Stimulated activated naive CD8-positive, alpha-beta T cell treated with anti-CD3 and anti-CD28 coated beads, Interleukin-15, amount 100 ng/mL, for 72 hours (primary cell): ENCODE results near the gene BANF1.
A peak's percentile ranks its signal among the peaks of the same experiment; 100 is the strongest.
"Not testable (repeated sequence)": the region's sequence is repeated elsewhere in the genome, so short reads cannot be mapped to it uniquely, and the experiment has no call there.

ENCODE experiments used
- ATAC-seq: fragments of 150-1000 bp; cut with Tn5 transposase; 2 replicates; pipeline ENCODE4 v1.10.0; 2021; ENCODE audit warnings: mild to moderate bottlenecking, moderate library complexity
- DNase-seq, 2 donors: peaks; one replicate each; pipeline ENCODE4 v3.0.0; 2021 to 2022
- H3K27ac Mint-ChIP-seq, 2 donors: one replicate each; pipeline ENCODE4 v1.8.0; 2022; ENCODE audit warnings: mild to moderate bottlenecking in 2 of 2, mixed read lengths in 2 of 2, moderate library complexity in 2 of 2
- H3K27me3 Mint-ChIP-seq: one replicate; pipeline ENCODE4 v1.8.0; 2022; ENCODE audit warnings: mixed read lengths
- H3K4me1 Mint-ChIP-seq: one replicate; pipeline ENCODE4 v1.8.0; 2022; ENCODE audit warnings: mild to moderate bottlenecking, mixed read lengths
- H3K4me3 Mint-ChIP-seq, 2 donors: one replicate each; pipeline ENCODE4 v1.8.0; 2022; ENCODE audit warnings: mild to moderate bottlenecking in 2 of 2, mixed read lengths in 2 of 2, moderate library complexity in 1 of 2
- H3K9me3 Mint-ChIP-seq, 2 donors: one replicate each; pipeline ENCODE4 v1.8.0; 2022; ENCODE audit warnings: mixed read lengths in 2 of 2

Gene BANF1

DNA sequence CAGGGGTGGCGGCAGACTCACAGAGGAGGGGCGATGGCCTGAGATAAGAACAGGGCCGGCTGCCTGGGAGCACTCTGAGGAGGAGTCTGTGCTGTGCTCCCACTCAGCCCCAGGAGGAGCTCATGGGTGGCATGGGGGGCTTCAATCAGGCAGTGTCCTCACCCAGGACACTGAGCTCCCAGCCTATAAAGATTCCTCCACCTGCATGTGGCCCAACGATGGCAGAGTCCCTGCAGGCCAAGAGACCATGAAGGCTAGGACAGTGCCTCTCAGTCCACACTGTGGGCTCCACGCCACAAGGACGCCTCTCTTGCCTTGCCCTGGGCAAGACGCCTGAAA, 11.4 kb downstream of the BANF1 start:
- no peak for ATAC-seq
- no peaks in the 10 kb centered on the region for H3K9me3 Mint-ChIP-seq
- no peak for DNase-seq
- peaks cover 24% of the 10 kb centered on the region for H3K4me1 Mint-ChIP-seq
- H3K27ac Mint-ChIP-seq = no peak overlapping the region
- H3K27me3 Mint-ChIP-seq = peaks cover 36% of the 10 kb centered on the region
- no peak overlapping the region for H3K4me3 Mint-ChIP-seq

DNA sequence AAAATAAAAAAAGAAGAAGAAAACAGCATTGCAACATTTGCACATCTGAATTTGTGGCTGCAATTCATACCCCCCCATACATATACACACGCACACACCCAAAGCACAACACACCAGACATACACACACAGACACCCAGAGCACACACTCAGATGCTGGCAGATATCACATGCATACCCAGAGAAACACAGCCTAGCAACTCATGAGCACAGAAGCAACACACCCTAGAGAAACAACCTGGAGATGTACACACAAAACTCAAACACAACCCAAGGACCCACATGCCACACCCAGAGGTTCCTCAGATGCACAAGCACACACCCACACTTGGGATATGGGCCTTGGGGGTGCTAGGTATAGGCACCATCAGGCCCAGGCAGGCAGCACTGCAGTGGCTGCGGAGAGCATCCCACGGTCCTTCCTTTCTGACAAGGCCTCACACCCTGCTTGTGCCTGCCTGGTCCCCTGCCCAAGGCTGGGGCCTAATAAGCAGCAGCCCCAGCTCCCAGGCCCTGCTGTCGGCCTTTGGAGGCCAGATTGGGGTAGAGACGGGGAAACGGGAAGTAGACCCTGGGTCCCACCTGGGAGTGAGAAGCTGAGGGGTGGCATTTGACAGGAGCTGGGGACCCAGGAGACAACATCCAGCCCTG, 12.6 kb downstream of the BANF1 start:
- Mint-ChIP-seq H3K9me3 (no peaks in the 10 kb centered on the region), H3K4me1 (peaks cover 24% of the 10 kb centered on the region), H3K27ac (no peak overlapping the region), H3K4me3 (no peak overlapping the region), H3K27me3 (peaks cover 36% of the 10 kb centered on the region)
- ATAC-seq = no peak
- DNase-seq = no peak

DNA sequence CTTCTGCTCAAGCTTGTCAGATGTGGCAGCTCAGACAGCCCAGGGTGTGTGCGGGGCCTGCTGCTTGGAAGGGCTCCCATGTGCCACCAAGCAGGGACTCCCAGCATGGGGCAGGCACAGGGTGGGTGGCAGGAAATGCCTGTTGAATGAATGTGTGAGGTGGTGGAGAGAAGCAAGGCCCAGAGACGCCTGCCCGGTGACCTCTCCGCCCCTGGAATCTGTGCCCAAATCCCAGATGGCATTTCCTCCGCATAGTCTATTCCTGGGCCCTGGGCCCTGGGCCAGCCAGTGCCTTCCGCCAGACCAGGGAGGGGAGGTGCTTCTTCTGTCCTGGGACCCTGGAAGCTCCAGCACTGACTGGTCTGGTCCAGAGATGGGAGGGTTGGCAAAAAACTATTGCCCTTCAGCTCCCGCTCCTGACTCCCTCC, 13.2 kb downstream of the BANF1 start:
- DNase-seq (no peak), ATAC-seq (no peak)
- peaks cover 28% of the 10 kb centered on the region for H3K4me1 Mint-ChIP-seq
- no peak overlapping the region for H3K4me3 Mint-ChIP-seq
- no peak overlapping the region for H3K27ac Mint-ChIP-seq
- peaks cover 36% of the 10 kb centered on the region for H3K27me3 Mint-ChIP-seq
- no peaks in the 10 kb centered on the region for H3K9me3 Mint-ChIP-seq

DNA sequence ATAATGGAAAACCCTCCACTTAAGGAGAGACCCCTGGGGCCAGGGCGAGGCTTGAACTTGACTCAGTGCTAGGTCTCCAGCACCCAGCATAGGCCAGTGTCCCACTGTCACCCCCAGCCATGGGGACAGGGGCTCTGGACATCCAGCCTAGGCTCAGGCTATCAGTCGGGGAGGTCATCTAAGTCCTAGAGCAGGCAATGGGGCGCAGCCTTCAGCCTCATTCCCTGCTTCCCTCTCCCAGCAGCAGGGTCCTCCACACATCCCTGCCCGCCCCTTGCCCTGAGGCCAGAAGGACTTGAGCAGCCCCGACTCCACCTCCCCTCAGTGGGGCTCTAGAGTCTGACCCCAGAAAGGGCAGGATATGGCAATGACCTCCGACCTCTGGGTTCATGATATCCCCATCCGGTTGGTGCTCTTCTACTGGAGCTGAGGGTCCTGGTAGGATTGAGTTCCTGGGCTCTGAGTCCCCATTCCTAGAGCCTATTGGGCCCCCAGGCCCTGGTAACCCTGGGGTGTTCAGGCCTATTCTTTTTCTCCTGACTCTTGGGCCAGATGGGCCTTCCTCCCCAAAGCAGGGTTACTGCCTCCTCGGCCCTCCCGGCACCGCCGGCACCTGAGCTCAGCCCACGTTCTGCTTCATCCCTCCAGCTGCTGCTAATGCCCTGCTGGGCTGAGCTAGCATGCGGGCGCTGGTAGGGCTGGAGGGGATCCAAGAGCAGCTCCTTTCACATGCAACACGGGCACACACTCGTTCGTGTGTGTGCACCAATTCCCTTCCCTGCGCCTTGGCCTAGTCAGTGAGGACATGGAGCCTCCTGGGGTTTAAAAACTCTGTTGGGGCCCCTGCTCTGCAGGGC, 13.9 kb downstream of the BANF1 start:
- no peak overlapping the region for H3K4me3 Mint-ChIP-seq
- H3K9me3 Mint-ChIP-seq = no peaks in the 10 kb centered on the region
- H3K4me1 Mint-ChIP-seq = peaks cover 35% of the 10 kb centered on the region
- ATAC-seq = no peak
- DNase-seq = no peak
- peak overlapping the region in 1 of 2 donors; percentile 84 for H3K27ac Mint-ChIP-seq
- peaks cover 36% of the 10 kb centered on the region for H3K27me3 Mint-ChIP-seq

DNA sequence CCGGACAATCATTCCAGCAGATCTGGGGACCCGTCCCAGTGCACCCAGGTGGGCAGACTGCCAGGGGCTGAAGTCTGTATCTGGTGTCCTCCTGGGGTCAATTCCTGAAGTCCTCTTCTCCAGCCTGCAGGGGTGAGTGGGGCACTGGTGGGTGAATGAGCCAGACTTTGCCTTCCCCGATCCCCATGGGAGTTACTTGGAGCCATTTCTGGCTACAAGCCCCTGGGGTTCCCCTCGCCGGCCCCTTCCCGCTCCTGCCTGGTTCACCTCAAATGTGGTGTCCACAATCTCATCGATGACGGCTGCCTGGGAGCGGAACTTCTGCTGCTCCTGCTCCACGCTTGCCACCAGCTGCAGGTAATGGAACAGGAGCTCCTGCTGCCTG, 14.5 kb downstream of the BANF1 start:
- DNase-seq (no peak), ATAC-seq (no peak)
- Mint-ChIP-seq H3K27me3 (peaks cover 36% of the 10 kb centered on the region), H3K4me3 (no peak overlapping the region), H3K9me3 (no peaks in the 10 kb centered on the region), H3K27ac (no peak overlapping the region), H3K4me1 (peaks cover 36% of the 10 kb centered on the region)

DNA sequence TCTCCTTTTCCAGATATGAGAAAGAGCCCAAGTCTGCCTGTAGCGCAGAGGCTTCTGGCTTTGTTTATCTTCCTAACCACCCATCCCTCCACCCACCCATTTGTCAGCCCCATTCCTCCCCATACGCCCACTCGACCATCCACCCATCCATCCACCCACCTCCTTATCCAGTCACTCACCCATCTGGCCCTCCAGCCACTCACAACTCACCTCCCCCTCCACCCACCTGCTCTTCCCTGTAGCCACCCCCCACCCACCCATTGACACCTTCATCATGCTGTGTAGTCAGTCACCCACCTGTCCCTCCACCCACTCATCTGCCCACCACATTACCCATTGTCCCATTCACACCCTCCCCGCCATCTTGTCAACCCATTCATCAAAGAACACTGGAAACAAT, 15.0 kb downstream of the BANF1 start:
- Mint-ChIP-seq H3K27ac (no peak overlapping the region), H3K4me1 (peaks cover 36% of the 10 kb centered on the region)
- DNase-seq = no peak

DNA sequence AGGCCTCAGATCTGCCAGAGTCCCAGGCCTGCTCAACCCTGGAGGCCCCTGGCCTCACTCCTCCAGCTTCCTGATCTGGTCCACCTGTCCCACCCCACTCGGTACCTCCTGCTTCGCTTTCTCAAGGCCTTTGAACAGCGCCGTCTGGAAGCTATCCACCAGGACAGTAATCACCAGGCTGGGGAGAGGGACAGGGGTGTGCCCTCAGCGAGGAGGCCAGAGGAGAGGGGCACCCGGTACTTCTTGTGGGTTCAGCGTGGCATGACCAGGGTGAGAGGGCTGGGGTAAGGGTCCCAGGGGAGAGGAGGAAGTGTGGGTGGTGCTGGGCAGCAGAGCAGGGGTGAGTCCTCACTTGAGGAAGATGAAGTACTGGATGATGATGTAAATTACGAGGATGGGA, 17.9 kb downstream of the BANF1 start:
- Mint-ChIP-seq H3K9me3 (no peaks in the 10 kb centered on the region), H3K27ac (peak overlapping the region in 1 of 2 donors; percentile 66), H3K27me3 (peaks cover 28% of the 10 kb centered on the region), H3K4me1 (peaks cover 41% of the 10 kb centered on the region), H3K4me3 (no peak overlapping the region)
- no peak for DNase-seq
- no peak for ATAC-seq

More for the DNA sequence above, 15.0 kb downstream of the BANF1 start:
- Mint-ChIP-seq H3K27me3 (peaks cover 34% of the 10 kb centered on the region), H3K9me3 (no peaks in the 10 kb centered on the region), H3K4me3 (no peak overlapping the region)
- ATAC-seq = no peak

DNA sequence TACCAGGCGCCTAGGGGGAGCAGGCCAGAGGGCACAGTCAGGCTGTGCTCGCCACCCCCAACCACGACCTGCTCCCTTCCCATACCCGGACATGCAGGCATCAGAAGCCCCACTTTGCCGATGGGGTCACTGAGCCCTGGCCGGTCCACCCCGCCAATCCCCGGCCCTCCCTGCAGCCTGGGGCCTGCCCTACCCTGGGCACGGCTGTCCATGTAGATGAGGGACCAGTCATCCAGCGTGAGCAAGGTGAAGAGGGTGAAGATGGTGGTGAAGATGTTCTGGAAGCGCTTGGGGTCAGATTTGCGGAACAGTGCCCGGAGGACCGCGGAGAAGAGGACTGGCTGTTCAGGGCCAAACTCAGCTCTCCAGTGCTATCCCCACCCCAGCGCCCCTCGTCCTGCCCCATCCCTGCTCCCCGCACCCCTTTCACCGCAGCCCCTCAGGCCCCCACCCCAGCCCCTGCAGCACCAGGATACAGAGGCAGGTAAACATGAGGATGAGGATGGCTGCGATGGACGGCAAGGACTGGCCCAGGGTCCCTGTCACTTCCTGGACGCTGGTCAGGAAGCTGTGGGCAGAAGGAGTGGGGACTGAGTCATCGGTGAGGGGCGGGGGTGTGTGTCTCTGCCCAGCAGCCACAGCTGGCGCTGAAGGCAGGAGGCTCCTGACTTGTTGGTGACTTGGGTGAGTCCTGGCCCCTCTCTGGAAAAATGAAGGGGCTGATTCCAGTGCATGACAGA, 18.5 kb downstream of the BANF1 start:
- Mint-ChIP-seq H3K4me1 (peaks cover 41% of the 10 kb centered on the region), H3K27me3 (peaks cover 28% of the 10 kb centered on the region), H3K4me3 (no peak overlapping the region), H3K9me3 (no peaks in the 10 kb centered on the region), H3K27ac (peak overlapping the region in 1 of 2 donors; percentile 22)
- DNase-seq (peak in 1 of 2 donors; percentile 36), ATAC-seq (peak; percentile 44)

DNA sequence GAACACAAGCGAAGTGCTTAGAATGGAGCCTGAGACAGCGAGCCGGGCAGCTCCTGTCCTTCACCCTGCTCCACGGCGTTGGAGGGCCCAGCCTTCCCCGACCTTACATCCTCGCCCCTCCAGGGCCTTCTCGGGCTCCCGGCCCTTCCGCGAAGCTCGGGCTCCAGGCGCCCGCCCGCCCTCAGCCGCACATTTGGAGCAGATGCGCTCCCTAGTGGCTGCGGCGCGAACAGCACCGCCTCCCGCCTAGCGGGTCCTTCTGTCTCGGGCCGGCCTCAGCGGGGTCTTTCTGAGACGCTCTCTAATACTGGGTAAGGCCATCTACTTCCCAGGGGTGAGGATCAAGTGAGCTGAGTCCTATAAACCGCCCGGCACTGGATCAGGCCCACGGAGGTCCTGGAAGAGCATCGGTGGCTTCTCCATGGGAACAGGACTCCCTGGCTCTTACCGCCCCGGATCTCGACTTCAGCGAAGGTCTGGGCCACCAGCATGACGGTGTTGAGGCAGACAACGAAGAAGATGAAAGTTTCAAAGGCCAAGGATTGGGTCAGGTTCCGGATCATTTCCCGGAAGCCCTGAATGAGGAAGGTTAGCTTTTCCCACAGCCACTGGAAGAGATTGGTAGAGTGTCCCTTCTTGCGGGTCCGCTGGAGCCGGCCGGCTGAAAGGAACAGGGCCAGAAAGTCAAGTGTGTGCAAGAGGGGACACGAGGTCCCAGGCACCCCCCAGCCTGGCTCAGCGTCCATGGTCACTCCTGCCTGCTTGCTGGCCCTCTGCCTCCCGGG, 20.3 kb downstream of the BANF1 start:
- ATAC-seq (peak; percentile 89), DNase-seq (peak; percentile 81 to 85)
- Mint-ChIP-seq H3K9me3 (no peaks in the 10 kb centered on the region), H3K4me1 (peaks cover 35% of the 10 kb centered on the region), H3K27ac (peak overlapping the region in 1 of 2 donors; percentile 40), H3K27me3 (peaks cover 28% of the 10 kb centered on the region), H3K4me3 (peak overlapping the region; percentile 61 to 69)

DNA sequence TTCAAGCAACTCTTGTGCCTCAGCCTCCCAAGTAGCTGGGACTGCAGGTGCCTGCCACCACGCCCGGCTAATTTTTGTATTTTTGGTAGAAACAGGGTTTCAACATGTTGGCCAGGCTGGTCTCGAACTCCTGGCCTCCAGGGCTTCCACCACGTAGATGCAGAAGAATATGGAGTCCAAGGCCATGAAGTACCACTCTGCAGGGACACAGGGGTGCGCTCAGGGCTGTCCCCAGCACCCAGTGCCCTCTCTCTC, 20.8 kb downstream of the BANF1 start:
- ATAC-seq, DNase-seq, H3K9me3 Mint-ChIP-seq, H3K27ac Mint-ChIP-seq, H3K4me3 Mint-ChIP-seq: not testable (repeated sequence)
- H3K27me3 Mint-ChIP-seq = peaks cover 28% of the 10 kb centered on the region
- peaks cover 33% of the 10 kb centered on the region for H3K4me1 Mint-ChIP-seq

DNA sequence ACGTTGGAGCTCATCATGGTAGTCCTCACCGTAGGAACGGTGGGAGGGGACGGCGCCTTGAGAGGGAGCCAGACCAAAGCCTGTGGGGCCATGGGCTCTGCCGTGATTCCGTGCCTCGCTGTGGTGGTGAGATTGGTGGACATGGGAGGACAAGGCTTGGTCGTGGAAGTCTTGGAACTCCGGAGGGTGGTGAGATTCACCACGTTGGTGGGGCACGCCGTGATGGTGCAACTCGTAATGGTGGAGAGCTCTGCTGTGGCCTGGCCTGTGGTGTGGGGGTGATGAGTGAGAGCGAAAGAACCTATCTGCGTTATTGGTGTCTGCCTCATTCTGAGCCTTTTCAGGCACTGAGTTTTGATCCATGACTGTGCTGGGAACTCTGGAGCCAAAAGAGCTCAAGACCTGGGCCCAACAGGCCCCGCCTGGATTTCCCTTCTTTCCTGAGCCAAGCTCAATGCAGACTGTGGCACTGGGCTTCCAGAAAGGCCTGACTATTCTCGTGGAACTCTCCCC, 23.8 kb downstream of the BANF1 start, which contains the start of gene CATSPER1:
Gene CATSPER1, minus strand, starts transcription at position 463 of the 513 bp plus-strand sequence. Its CDS starts 100 bp downstream, at position 363.
- Mint-ChIP-seq H3K4me1 (peaks cover 18% of the 10 kb centered on the region), H3K27ac (no peak within 1 kb of the TSS), H3K9me3 (no peaks in the 10 kb centered on the region), H3K4me3 (no peak within 1 kb of the TSS), H3K27me3 (peaks cover 28% of the 10 kb centered on the region)
- DNase-seq (no peak), ATAC-seq (no peak)

DNA sequence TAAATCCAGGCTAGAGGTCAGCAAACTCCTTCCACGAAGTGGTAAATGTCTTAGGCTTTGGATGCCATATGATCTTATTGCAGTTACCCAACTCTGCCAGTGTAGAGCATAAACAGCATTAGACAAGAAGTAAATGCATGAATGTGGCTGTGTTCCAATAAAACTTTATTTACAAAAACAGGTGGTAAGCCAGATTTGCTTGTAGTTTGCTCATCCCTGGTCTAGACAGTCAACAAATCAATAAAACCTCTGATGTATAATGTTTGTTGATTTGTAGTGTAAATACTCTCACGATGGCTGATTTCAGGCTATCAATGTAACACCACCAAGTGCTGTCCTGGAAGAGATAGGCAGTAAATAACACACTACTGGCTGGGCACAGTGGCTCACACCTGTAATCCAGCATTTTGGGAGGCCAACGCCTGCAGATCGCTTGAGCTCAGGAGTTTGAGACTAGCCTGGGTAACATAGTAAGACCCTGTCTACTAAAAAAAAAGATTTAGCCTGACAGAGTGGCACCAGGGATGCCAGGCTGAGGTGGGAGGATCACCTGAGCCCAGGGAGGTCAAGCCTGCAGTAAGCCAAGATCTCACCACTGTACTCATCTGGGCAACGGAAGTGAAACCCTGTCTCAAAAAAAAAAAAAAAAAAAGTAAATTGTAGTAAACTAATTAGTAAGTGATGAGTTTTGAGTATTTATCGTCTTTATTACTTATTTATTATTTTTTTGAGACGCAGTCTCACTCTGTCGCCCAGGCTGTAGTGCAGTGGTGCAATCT, 30.8 kb downstream of the BANF1 start:
- Mint-ChIP-seq H3K27me3 (peaks cover 13% of the 10 kb centered on the region), H3K27ac (no peak overlapping the region), H3K4me3 (no peak overlapping the region), H3K9me3 (no peaks in the 10 kb centered on the region), H3K4me1 (no peaks in the 10 kb centered on the region)
- DNase-seq = no peak
- no peak for ATAC-seq

DNA sequence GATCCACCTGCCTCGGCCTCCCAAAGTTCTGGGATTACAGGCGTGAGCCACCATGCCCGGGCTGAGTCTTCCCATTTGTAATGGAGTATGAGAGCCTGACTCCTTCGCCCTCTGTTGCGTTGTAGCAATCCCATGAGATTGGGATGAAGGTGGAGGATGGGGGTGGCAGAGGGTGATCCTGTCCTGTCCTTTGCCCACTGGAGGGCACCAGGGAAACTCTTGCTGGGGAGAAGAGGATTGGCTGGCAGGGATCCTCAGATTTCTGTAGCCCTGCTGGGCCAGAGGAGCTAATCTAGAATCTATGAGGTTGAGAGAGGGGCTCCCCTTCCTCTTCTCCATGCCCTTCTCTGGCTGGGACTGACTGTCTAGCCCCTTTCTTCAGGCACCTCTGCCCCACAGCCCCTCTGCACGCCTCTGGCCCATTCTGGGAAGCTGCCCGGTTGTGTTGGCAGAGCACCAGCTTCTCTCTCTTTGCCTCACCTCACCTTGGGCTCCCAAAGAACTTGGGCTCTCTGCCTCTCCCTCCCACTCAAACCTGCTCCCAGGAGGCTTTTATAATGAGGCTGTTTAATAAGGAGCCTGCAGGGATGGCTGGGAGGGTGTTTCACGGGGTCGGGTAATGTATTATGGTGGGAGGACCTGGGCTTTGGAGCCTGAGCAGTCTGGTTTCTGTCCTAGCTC, 33.5 kb downstream of the BANF1 start:
- no peaks in the 10 kb centered on the region for H3K9me3 Mint-ChIP-seq
- ATAC-seq (no peak), DNase-seq (no peak)
- H3K4me3 Mint-ChIP-seq = no peak overlapping the region
- H3K4me1 Mint-ChIP-seq = no peaks in the 10 kb centered on the region
- H3K27ac Mint-ChIP-seq = no peak overlapping the region
- peaks cover 13% of the 10 kb centered on the region for H3K27me3 Mint-ChIP-seq

DNA sequence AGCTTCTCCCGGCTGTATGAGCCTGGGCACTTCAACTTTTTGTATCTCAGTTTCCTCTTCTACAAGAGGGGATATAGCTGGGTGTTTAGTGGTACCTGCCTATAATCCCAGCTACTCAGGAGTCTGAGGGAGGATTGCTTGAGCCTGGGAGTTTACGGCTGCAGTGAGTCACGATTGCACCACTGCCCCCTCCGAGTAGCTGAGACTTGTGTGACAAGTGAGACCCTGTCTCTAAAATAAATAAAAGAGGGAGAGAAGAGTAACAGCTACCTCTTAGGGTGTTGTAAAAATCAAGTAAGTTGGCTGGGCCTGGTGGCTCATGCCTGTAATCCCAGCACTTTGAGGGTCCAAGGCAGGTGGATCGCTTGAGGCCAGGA, 34.0 kb downstream of the BANF1 start:
- no peak for ATAC-seq
- H3K27me3 Mint-ChIP-seq = peaks cover 13% of the 10 kb centered on the region

More for the DNA sequence above, 34.0 kb downstream of the BANF1 start:
- no peaks in the 10 kb centered on the region for H3K9me3 Mint-ChIP-seq
- H3K4me3 Mint-ChIP-seq = no peak overlapping the region
- no peak for DNase-seq
- H3K27ac Mint-ChIP-seq = no peak overlapping the region
- H3K4me1 Mint-ChIP-seq = no peaks in the 10 kb centered on the region
